LNCaP clone FGC (cell line): ENCODE results near the gene PDIA3.

Experiments
- DNase-seq: peaks from one replicate; pipeline ENCODE4 v3.0.0-alpha.2; 2011; ENCODE audit warnings: low read depth
- H3K4me3 ChIP-seq: 2 replicates; pipeline ENCODE4 v1.5.1; 2011; ENCODE audit warnings: mild to moderate bottlenecking, low read depth, low read length, control low read depth
- CTCF ChIP-seq: IDR thresholded peaks from 2 replicates; pipeline ENCODE4 v1.5.1; 2012; ENCODE audit warnings: mild to moderate bottlenecking; ENCODE audit not compliant: control insufficient read depth, insufficient read depth; ENCODE audit errors: extremely low read depth

PDIA3 gene

DNA sequence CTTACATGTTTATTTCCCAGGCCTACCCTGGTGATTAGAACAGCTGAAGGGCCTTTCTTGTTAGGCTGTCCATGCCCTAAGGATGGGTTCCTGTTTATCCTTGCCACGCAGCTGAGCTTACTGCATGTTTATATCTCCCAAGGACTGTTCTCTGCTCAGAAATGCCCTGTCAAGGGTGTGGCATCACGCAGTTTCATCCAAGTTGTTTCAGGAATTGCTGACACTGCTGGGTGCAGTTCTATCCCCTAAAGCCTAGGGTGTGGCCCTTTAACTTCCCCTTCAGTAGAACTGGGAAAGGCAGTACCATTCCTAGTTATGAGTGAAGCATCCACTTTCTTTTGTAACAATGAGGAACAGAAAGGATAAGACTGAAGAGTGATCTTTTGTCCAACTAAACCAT, 25.6 kb downstream of the PDIA3 start:
- no peak overlapping the region for H3K4me3 ChIP-seq
- no peak for DNase-seq
- TF ChIP-seq CTCF, result no peak

- DNase-seq, result no peak
- TF ChIP-seq CTCF, result no peak
- H3K4me3 ChIP-seq, result no peak overlapping the region
Observed at GRCh38 chr15:43772624-43773023, 26.4 kb downstream of the PDIA3 start.

DNA sequence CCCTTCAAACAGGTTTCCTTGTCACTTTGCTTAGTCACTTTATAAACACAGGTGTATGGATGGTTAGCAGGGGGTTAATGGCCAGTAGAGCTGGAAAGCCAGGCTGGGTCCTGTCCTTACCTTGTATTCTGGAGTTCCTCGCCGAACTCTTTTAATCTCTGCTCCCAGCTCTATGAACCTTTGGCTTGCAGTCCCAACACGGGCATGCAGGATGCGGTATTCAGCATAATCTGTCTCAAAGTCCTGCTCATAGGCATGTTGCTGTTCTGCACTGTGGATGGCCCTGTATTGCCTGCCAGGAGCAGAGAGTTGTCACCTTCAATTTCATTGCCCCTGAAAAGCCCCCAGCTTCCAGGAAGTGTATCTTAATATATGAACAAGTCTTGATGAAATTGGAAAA, 27.8 kb downstream of the PDIA3 start:
- TF ChIP-seq CTCF, result no peak
- DNase-seq, result no peak
- no peak overlapping the region; the same call in 1 of the 2 replicates for H3K4me3 ChIP-seq

GRCh38 chr15:43775411-43775965, 29.2 kb downstream of the PDIA3 start:
- DNase-seq, result peak; percentile 95

DNA sequence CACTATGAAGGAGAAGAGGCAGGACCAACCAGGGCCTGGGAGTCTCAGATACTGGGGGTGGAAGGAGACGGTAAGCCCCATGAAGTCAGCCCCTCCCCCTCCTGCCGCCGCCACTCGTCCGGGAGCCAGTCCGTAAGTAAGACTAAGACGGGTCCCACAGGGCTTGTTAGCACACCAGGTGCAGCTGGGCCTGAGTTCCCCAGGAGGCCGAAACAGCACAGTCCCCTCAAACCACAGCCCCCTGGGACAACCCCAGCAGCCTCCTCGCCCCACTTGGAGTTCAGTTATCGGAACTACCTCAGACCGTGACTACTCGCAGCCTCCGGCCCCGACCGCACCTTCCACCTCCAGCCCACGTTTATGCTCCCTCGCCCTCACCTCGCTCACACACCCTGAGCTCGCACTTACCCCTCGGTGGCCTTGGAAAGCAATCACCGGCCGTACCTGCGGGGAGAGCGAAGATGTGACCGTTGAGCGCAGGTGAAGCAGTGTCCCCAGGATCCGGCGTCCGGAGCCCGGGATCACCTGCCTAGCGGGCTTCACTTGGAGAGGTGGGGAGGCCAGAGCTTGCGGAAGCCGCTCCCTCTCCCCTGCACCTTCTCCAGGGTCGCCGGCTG, 30.0 kb downstream of the PDIA3 start:
- H3K4me3 ChIP-seq, result peak overlapping the region; percentile 98
- DNase-seq, result no peak
- no peak for TF ChIP-seq CTCF

More at GRCh38 chr15:43775411-43775965, 29.2 kb downstream of the PDIA3 start:
- TF ChIP-seq CTCF, result peak; percentile 90
- H3K4me3 ChIP-seq, result peak overlapping the region; percentile 98

DNA sequence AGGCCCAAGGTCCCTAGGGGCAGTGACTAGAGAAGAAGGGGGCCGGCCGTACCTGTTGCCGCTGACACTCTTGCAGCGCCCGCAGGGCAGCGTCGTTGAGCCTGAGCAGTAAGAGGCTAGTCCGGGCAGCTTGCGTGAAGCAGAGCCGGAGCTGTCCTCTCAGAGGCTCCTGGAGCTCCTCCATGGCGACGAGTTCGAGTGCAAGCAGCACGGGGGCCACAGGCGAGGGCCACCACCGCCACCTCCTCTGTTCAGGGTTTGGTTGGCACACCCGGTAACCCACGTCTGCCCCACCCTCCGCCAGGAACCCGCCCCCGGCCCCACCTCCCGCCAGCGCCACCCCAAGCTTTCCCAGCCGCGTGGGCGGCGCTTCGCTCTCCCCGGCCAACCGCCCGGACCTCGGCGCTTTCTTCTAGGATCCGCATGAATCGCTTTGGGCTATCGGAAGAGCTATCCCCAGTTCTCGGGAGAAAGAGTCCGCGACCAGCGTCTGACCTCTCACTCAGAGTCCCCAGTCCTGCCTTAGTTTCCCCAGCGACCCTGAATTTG, 30.6 kb downstream of the PDIA3 start, which contains the start of gene ELL3:
ELL3 (minus strand) TSS at position 249 of the 549 bp plus-strand sequence; CDS start at position 184, 65 bp downstream.
- no peak for TF ChIP-seq CTCF
- peak within 1 kb of the TSS; percentile 98 for H3K4me3 ChIP-seq
- DNase-seq, result peak; percentile 52

GRCh38 chr15:43777267-43777914, 31.2 kb downstream of the PDIA3 start:
- DNase-seq, result peak; percentile 52
- peak overlapping the region; percentile 98 for H3K4me3 ChIP-seq
- TF ChIP-seq CTCF, result peak; percentile 81
